Omental fat pad (tissue), 4 donors: ENCODE measurements around the gene MCOLN2. TPM values are rescaled to one million over a fixed set of nuclear protein-coding genes. Genes with fewer than 3 reads are reported as not detected.

Experiments
- ATAC-seq: fragments of 150-250 bp; one replicate; pipeline ENCODE4 v1.9.1; 2016; ENCODE audit warnings: mild to moderate bottlenecking, moderate library complexity; ENCODE audit not compliant: low FRiP score
- DNase-seq: peaks from one replicate; pipeline ENCODE4 v3.0.0-alpha.2; 2019; ENCODE audit warnings: low spot score
- total RNA-seq, 4 donors: library from RNA; depleted of rRNA; stranded (reverse); fragments of >200 nt; gene quantifications; one replicate each; pipeline ENCODE4 v1.1.0, GENCODE V29; 2016
- TF ChIP-seq, protein P1 (sequence below), 3 donors: fragments of 450-650 bp; IDR thresholded peaks; one replicate each; pipeline ENCODE4 v1.5.1; 2016 to 2017; ENCODE audit warnings: antibody characterized with exemption in 3 of 3, mild to moderate bottlenecking in 3 of 3, moderate library complexity in 2 of 3

Gene MCOLN2
- total RNA-seq, 4 donors from 2014 or later, result 1.1 to 9.9 (median 2.7) TPM

DNA sequence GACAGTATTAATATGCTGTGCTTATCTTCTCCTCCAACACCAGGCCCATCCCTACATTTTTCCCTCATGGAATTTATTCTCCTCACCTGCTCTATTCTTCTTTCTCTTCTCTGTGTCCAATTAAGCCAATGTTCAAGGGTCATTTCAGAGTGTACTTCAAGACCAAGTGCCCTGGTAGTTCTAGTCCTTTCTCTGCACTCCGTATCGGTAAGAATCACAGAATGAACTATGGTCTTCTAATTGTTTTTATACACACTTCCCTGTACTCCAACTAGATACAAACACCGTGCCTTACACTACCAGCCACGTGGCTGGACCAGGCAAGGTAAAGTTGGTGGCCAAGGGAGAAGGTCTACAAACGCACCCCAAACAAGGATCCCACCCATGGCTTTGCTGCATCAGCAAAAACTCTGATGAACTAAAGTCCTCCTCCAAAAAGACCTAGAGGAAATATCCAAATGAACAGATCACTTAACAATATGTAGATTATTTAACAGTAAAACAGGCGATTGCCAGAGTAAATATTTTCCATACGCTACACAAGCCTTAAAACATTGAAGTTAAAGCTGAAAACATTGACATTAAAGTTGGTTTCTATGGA, 63.8 kb downstream of the MCOLN2 start:
- no peak for DNase-seq
- ATAC-seq, result no peak
- TF ChIP-seq, protein P1, sequence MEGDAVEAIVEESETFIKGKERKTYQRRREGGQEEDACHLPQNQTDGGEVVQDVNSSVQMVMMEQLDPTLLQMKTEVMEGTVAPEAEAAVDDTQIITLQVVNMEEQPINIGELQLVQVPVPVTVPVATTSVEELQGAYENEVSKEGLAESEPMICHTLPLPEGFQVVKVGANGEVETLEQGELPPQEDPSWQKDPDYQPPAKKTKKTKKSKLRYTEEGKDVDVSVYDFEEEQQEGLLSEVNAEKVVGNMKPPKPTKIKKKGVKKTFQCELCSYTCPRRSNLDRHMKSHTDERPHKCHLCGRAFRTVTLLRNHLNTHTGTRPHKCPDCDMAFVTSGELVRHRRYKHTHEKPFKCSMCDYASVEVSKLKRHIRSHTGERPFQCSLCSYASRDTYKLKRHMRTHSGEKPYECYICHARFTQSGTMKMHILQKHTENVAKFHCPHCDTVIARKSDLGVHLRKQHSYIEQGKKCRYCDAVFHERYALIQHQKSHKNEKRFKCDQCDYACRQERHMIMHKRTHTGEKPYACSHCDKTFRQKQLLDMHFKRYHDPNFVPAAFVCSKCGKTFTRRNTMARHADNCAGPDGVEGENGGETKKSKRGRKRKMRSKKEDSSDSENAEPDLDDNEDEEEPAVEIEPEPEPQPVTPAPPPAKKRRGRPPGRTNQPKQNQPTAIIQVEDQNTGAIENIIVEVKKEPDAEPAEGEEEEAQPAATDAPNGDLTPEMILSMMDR (IDR thresholded peaks at IDR 0.05), result no peak

DNA sequence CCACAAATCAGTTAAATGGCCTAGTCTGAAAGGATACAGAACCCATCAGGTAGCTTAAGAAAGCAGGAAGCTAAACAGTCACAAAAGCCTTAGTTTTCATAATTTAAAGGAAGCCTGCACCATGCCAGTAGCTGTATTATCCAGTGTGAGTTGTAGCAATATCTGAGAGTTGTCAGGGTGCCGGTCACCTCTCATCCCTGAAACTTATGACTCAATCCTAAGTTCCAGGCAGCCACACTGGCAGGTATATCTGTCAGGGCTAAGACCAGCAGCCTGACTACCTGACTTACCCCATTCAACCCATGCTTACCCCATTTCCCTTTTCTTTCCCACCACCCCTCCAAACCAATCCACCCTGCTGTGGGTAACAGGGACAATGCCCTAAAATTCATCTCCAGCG, 66.1 kb downstream of the MCOLN2 start:
- ATAC-seq (no peak), DNase-seq (no peak)
- TF ChIP-seq, protein P1 (IDR thresholded peaks at IDR 0.05), result no peak

DNA sequence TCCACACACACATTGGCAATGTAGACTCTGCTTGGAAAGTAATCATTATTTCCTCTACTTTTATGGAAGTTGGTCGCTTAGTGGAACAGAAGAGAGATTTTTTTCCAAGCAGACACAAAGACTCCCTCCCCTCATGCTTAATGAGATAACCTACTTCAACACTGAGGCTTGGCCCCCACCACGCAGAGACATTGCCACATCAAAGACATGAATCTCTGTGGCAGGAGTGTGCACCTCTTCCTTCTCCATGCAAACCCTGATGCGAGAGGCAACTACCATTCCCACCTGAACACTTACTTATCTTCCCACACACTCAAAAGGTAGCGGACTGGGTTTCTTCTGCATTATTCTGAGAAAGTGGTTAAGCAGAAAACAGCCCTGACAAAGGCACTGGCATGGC, 66.6 kb downstream of the MCOLN2 start:
- TF ChIP-seq, protein P1 (IDR thresholded peaks at IDR 0.05), result no peak
- DNase-seq, result no peak
- no peak for ATAC-seq

DNA sequence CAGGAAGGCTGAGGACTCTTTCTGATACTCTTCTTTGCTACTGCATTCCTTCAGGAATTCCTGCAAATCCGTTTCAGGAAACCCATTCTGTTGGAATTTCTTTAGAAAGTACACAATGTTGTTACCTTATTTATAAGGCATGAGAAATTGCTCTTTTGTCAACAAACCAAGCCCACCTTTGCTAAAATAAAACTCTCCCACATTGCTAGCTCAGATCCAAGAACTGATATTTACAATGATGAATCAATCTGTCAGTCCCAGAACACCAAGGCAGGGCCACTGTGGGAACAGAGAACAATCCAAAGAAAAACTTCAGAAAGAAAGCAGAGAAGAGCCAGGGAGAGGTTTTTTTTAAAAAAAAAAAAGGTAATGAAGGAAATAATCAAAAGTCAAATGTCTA, 67.3 kb downstream of the MCOLN2 start:
- ATAC-seq, result no peak
- TF ChIP-seq, protein P1 (IDR thresholded peaks at IDR 0.05), result no peak

DNA sequence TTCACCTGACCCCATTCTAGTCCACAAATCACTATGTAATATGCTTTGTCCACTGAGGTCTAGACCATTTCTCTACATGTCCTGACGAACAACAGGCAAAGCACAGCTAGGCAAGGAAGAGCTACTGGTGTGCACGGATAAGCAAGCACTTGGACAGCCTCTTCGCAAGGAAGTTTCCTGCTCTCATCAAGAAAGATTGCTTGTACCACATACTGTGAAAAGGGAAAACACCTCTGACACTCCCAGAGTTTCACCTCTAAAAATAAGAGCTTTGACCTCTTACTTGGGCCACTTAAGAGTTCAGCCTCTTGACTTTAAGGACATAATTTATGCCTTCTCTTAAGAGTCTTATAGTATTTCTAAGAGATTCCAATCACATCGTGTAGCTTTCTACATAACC, 67.9 kb downstream of the MCOLN2 start:
- no peak for DNase-seq
- no peak for ATAC-seq
- TF ChIP-seq, protein P1 (IDR thresholded peaks at IDR 0.05), result no peak

More for the DNA sequence above, 67.3 kb downstream of the MCOLN2 start:
- DNase-seq, result no peak

DNA sequence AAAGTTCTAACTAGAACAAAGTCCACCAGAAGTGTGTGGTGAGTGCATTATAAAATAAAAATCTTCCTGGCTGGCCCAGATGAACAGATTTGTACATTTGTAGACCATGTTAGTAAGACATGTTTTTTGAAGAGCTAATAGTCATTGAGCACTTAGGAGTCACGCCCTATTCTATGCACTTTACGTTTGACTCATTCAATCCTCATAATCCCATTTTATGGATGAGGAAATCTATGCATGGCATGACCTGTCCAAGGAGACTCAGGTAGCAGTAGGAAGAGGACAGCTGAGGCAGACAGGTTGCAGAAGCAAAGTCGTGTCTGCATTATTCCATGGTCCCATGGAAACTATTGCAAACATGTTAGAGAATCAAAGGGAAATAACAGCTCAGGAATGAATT, 73.6 kb downstream of the MCOLN2 start:
- ATAC-seq, result no peak
- TF ChIP-seq, protein P1 (IDR thresholded peaks at IDR 0.05), result no peak

DNA sequence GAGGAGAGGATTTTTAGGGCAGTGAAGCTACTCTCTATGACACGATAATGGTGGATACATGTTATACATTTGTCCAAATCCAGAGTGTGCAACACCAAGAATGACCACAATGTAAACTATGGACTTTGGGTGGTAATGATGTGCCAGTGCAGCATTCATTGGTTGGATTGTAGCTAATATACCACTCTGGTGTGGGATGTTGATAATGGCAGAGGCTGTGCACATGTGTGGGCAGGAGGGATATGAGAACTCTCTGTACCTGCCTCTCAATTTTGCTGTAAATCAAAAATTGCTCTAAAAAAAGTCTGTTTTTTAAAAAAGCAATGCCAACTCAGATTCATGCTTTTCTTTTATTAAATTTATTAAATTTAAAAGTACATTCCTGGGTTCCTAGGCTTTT, 76.8 kb downstream of the MCOLN2 start:
- DNase-seq (no peak), ATAC-seq (no peak)
- TF ChIP-seq, protein P1 (IDR thresholded peaks at IDR 0.05), result no peak

More for the DNA sequence above, 73.6 kb downstream of the MCOLN2 start:
- no peak for DNase-seq
